Lung (tissue), 12 donors: ENCODE data around the gene SCAF11. TPM values are rescaled to one million over a fixed set of nuclear protein-coding genes. Genes with fewer than 3 reads are reported as not detected.
"Not testable (repeated sequence)": the region's sequence is repeated elsewhere in the genome, so short reads cannot be mapped to it uniquely, and the experiment has no call there.

Source experiments
- ATAC-seq: fragments of 200-7000 bp; cut with Tn5 transposase; one replicate; pipeline ENCODE4 v1.9.1; 2020; ENCODE audit warnings: moderate number of reproducible peaks; ENCODE audit not compliant: insufficient read depth, low FRiP score
- DNase-seq, 3 donors: peaks; one replicate each; pipeline ENCODE4 v3.0.0-alpha.2; 2013 to 2017
- H3K27ac ChIP-seq, 2 donors: one replicate each; pipeline ENCODE4 v1.5.1; 2013; ENCODE audit warnings: mild to moderate bottlenecking in 2 of 2, moderate library complexity in 2 of 2, control low read depth in 1 of 2, inconsistent platforms in 1 of 2, low read depth in 1 of 2, low read length in 1 of 2
- H3K27me3 ChIP-seq, 3 donors: one replicate each; pipeline ENCODE4 v1.5.1; 2013; ENCODE audit warnings: low read length in 2 of 3; ENCODE audit not compliant: control insufficient read depth in 3 of 3, insufficient read depth in 3 of 3
- H3K36me3 ChIP-seq, 4 donors: one replicate each; pipeline ENCODE4 v1.5.1; 2013; ENCODE audit warnings: low read length in 4 of 4, mild to moderate bottlenecking in 1 of 4, moderate library complexity in 1 of 4; ENCODE audit not compliant: control insufficient read depth in 4 of 4, insufficient read depth in 4 of 4
- H3K4me1 ChIP-seq, 5 donors: one replicate each; pipeline ENCODE4 v1.5.1; 2013; ENCODE audit warnings: low read length in 5 of 5, mild to moderate bottlenecking in 2 of 5, moderate library complexity in 1 of 5; ENCODE audit not compliant: control insufficient read depth in 5 of 5, insufficient read depth in 5 of 5
- H3K4me3 ChIP-seq: one replicate; pipeline ENCODE4 v1.5.1; 2013; ENCODE audit warnings: mild to moderate bottlenecking, control low read depth, moderate library complexity
- H3K9ac ChIP-seq, 2 donors: one replicate each; pipeline ENCODE4 v1.5.1; 2013; ENCODE audit warnings: low read length in 2 of 2, control low read depth in 1 of 2; ENCODE audit not compliant: insufficient read depth in 1 of 2
- H3K9me3 ChIP-seq, 4 donors: one replicate each; pipeline ENCODE4 v1.5.1; 2013; ENCODE audit warnings: low read length in 3 of 4, mild to moderate bottlenecking in 1 of 4, moderate library complexity in 1 of 4; ENCODE audit not compliant: control insufficient read depth in 4 of 4, insufficient read depth in 3 of 4
- WGBS, 2 donors: extraction: QIAGEN DNeasy Blood & Tissue Kit; methylation state at CpG; one replicate each; pipeline ENCODE4 v1.1.7; 2013; 5-methylcytosine and 5-hydroxymethylcytosine counted together
- polyA plus RNA-seq, 2 donors: library from polyadenylated mRNA; stranded (reverse); fragments of 200-250 nt; gene quantifications; one replicate each; pipeline ENCODE4 v1.2.1, GENCODE V29; 2013
- total RNA-seq, 2 donors: library from RNA; depleted of rRNA in 1 of 2; stranded (reverse); fragments of >200 nt in 1 of 2; gene quantifications; one replicate each; pipeline ENCODE4 v1.2.1, GENCODE V29; 2014 to 2021
- TF ChIP-seq, protein P1 (sequence below): IDR thresholded peaks from 2 replicates; pipeline ENCODE4 v1.5.1; 2012; ENCODE audit warnings: mild to moderate bottlenecking; ENCODE audit errors: control extremely low read depth, extremely low read depth
- donor health status: control.
- donor health status: control.
- donor health status: Bipolar disorder and iron deficiency.
- donor health status: healthy.
- donor health status: DM: yes; HTN: yes; CAD: no.

Gene SCAF11
- total and polyA plus RNA-seq, 4 donors = 27.2 to 230 (median 62.9) TPM

DNA sequence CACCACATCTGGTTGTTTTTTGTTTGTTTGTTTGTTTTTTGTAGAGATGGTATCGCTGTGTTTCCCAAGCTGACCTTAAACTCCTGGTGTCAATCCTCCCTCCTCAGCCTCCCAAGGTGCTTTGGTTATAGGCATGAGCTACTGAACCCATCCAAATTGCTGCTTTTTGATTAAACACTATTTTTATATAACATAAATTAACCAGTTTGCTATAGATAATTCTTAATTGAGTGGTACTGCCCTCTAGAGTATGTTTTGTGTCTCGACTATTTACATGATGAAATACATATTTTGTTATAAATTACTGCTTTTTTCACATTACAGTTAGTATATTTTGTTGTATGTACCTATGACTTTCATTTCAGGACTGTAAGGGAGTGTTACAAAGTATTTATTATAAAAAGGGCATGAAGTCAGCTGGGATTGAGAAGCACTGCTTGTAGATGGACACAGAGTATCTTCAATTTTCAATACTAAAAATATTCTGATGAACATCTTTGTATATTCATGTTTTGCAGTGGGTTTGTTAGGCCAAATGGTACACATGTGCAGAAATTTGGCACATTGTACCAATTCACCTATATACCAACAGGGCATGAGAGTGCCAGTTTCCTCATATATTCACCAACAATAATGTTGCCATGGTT, 14.9 kb upstream of the SCAF11 start:
- DNase-seq = peak in 2 of 3 donors; percentile 26 to 36
- Histone ChIP-seq H3K9ac (no peak overlapping the region), H3K4me1 (no peaks in the 10 kb centered on the region), H3K27ac (no peak overlapping the region), H3K36me3 (no peaks in the 10 kb centered on the region), H3K9me3 (no peaks in the 10 kb centered on the region), H3K27me3 (no peaks in the 10 kb centered on the region), H3K4me3 (no peak overlapping the region)
- ATAC-seq = no peak
- TF ChIP-seq, protein P1, sequence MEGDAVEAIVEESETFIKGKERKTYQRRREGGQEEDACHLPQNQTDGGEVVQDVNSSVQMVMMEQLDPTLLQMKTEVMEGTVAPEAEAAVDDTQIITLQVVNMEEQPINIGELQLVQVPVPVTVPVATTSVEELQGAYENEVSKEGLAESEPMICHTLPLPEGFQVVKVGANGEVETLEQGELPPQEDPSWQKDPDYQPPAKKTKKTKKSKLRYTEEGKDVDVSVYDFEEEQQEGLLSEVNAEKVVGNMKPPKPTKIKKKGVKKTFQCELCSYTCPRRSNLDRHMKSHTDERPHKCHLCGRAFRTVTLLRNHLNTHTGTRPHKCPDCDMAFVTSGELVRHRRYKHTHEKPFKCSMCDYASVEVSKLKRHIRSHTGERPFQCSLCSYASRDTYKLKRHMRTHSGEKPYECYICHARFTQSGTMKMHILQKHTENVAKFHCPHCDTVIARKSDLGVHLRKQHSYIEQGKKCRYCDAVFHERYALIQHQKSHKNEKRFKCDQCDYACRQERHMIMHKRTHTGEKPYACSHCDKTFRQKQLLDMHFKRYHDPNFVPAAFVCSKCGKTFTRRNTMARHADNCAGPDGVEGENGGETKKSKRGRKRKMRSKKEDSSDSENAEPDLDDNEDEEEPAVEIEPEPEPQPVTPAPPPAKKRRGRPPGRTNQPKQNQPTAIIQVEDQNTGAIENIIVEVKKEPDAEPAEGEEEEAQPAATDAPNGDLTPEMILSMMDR = no peak
- WGBS, 2 donors = 74 to 77% methylated on average over 2 of the region's 2 CpGs

DNA sequence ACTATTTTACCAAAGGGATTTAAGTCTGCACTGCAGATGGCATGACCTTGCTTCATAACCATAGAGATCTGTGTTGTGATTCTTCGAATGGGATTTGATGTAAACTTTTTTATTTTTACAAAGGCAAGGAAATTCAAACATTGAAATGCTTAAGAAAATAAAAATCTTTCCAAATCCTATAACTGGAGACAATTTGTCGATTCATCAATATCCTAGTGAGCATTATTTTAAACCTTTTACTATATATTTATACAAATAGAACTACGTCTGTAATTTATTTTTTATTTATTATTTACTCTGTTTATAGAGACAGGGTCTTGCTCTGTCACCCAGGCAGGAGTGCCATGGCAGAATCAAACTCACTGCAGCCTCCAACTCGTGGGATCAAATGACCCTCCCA, 14.3 kb upstream of the SCAF11 start:
- Histone ChIP-seq H3K36me3 (no peaks in the 10 kb centered on the region), H3K27ac (no peak overlapping the region), H3K27me3 (no peaks in the 10 kb centered on the region), H3K9ac (no peak overlapping the region), H3K9me3 (no peaks in the 10 kb centered on the region), H3K4me1 (no peaks in the 10 kb centered on the region), H3K4me3 (no peak overlapping the region)
- TF ChIP-seq, protein P1 = no peak
- ATAC-seq = no peak
- WGBS, 2 donors = 78 to 88% methylated on average over 4 of the region's 4 CpGs
- DNase-seq = no peak

DNA sequence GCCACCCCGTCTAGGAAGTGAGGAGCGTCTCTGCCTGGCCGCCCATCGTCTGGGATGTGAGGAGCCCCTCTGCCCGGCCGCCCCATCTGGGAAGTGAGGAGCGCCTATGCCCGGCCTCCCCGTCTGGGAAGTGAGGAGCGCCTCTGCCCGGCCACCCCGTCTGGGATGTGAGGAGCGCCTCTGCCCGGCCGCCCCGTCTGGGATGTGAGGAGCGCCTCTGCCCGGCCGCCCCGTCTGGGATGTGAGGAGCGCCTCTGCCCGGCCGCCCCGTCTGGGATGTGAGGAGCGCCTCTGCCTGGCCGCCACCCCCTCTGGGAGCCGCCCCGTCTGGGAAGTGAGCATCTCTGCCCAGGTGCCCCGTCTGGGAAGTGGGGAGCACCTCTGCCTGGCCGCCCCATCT, 9.7 kb upstream of the SCAF11 start:
- not testable (repeated sequence) for H3K27ac ChIP-seq, H3K9ac ChIP-seq, ATAC-seq, H3K4me1 ChIP-seq, H3K27me3 ChIP-seq, H3K4me3 ChIP-seq, H3K36me3 ChIP-seq, DNase-seq, H3K9me3 ChIP-seq
- 90 to 95% methylated on average over 26 to 30 of the region's 30 CpGs for WGBS, 2 donors

DNA sequence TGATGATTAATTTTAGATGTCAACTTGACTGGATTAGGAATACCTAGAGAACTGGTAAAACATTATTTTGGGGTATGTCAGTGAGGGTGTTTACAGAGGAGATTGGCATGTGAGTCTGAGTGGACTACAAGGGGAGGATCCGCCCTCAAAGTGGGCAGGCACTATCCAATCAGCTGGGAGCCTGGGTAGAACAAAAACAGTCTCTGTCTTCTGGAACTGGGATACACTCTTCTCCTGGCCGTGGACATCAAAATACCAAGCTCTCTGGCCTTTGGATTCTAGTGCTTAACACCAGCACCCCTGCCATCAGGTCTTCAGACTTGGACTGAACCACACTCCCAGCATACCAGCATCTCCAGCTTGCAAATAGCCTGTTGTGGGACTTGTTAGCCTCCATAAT, 4.4 kb upstream of the SCAF11 start:
- Histone ChIP-seq H3K27me3 (no peaks in the 10 kb centered on the region), H3K27ac (no peak overlapping the region), H3K36me3 (no peaks in the 10 kb centered on the region), H3K4me3 (no peak overlapping the region), H3K9ac (no peak overlapping the region), H3K9me3 (no peaks in the 10 kb centered on the region), H3K4me1 (peaks cover 0 to 4% (median 0%) of the 10 kb centered on the region in 5 donors)
- no peak for DNase-seq
- TF ChIP-seq, protein P1 = no peak
- 68 to 93% methylated on average over 2 of the region's 2 CpGs for WGBS, 2 donors
- ATAC-seq = no peak
